GM10847 (cell line): ENCODE measurements around the gene EXOG.

Experiments used
- POLR2A ChIP-seq: IDR thresholded peaks from 2 replicates; pipeline ENCODE4 v1.6.1; 2011; ENCODE audit not compliant: insufficient read length; ENCODE audit errors: extremely low read depth

EXOG gene

DNA sequence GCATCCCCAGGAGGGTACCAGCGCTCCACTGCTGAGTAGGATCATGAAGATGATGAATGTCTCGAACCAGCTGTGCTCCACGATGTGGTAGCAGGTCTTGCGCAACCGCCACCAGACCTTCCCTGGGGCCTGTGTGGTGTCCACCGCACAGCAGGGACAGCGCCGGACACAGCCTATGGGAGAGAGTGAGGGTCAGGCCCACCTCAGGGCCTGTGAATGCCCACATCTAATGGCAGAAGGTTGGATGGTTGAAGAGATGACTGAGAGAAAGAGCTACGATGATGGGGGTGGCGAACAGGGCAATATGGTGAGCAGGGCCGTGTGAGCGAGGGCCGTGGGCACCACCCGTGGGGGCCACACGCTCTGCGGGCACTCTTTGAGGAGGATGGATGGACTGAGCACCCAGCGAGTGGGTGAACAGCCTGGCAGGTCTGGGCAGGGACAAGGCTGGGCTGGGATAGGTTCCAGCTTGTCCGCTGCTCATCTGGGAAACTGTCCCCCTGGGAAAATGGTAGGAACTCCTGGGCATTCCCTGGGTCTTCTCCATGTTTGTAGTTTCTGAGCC is 79.2 kb downstream of the EXOG start:
- TF ChIP-seq POLR2A: no peak
